WTC11 (cell line): ENCODE data around the gene FEM1B. TPM values are rescaled to one million over a fixed set of nuclear protein-coding genes. Genes with fewer than 3 reads are reported as not detected.

Experiments used
- ATAC-seq: fragments of 200-7000 bp; cut with Tn5 transposase; 2 replicates; pipeline ENCODE4 v1.10.0; 2021; ENCODE audit warnings: mild to moderate bottlenecking, moderate library complexity
- CTCF ChIA-PET: fragments of 300-600 bp; sonication (Branson Sonifier 250); formaldehyde crosslinking; loops from one replicate; lab custom pipeline; 2021; ENCODE audit warnings: antibody characterized with exemption; lab: Charles Lee
- POLR2A ChIA-PET: fragments of 350-600 bp; sonication (Branson Sonifier 250); formaldehyde crosslinking; loops from one replicate; lab custom pipeline; 2021; ENCODE audit warnings: antibody characterized with exemption; lab: Charles Lee
- DNase-seq: peaks from one replicate; pipeline ENCODE4 v3.0.0; 2021; ENCODE audit warnings: low spot score
- H3K27ac Mint-ChIP-seq: 2 replicates; pipeline ENCODE4 v1.8.0; 2021; ENCODE audit warnings: mixed read lengths
- H3K27me3 Mint-ChIP-seq: 2 replicates; pipeline ENCODE4 v1.8.0; 2021; ENCODE audit warnings: low read depth, mild to moderate bottlenecking, moderate library complexity, mixed read lengths
- H3K36me3 Mint-ChIP-seq: 2 replicates; pipeline ENCODE4 v1.8.0; 2021; ENCODE audit warnings: mixed read lengths
- H3K4me1 Mint-ChIP-seq: 2 replicates; pipeline ENCODE4 v1.8.0; 2022; ENCODE audit warnings: mixed read lengths
- H3K4me3 Mint-ChIP-seq: 2 replicates; pipeline ENCODE4 v1.8.0; 2021; ENCODE audit warnings: mild to moderate bottlenecking, moderate library complexity, mixed read lengths
- H3K9me3 Mint-ChIP-seq: 2 replicates; pipeline ENCODE4 v1.8.0; 2021; ENCODE audit warnings: mixed read lengths
- CTCF ChIP-seq: fragments of 200-600 bp; IDR thresholded peaks from 2 replicates; pipeline ENCODE4 v1.8.0; 2022; ENCODE audit warnings: antibody characterized with exemption
- E2F4 ChIP-seq: sonication (generic); formaldehyde crosslinking; IDR thresholded peaks from 2 replicates; pipeline ENCODE4 v1.8.1; 2022; ENCODE audit warnings: low read depth, mild to moderate bottlenecking, moderate library complexity, missing genetic modification reagents, borderline replicate concordance
- E2F5 ChIP-seq: sonication (generic); formaldehyde crosslinking; IDR thresholded peaks from 2 replicates; pipeline ENCODE4 v1.8.1; 2022; ENCODE audit warnings: mild to moderate bottlenecking, moderate library complexity, missing genetic modification reagents
- FOXJ3 ChIP-seq: sonication (generic); formaldehyde crosslinking; IDR thresholded peaks from 2 replicates; pipeline ENCODE4 v1.9.0; 2021; ENCODE audit warnings: missing genetic modification reagents, mild to moderate bottlenecking, borderline replicate concordance
- GRHL2 ChIP-seq: fragments of 250-450 bp; sonication (Bioruptor Pico); IDR thresholded peaks from 2 replicates; pipeline ENCODE4 v1.8.0; 2022; ENCODE audit warnings: mild to moderate bottlenecking, moderate library complexity; ENCODE audit not compliant: insufficient replicate concordance, severe bottlenecking
- MAX ChIP-seq: sonication (generic); formaldehyde crosslinking; IDR thresholded peaks from 2 replicates; pipeline ENCODE4 v1.8.0; 2022; ENCODE audit warnings: mild to moderate bottlenecking, missing genetic modification reagents
- NFE2L1 ChIP-seq: sonication (generic); formaldehyde crosslinking; IDR thresholded peaks from 2 replicates; pipeline ENCODE4 v1.8.1; 2023; ENCODE audit warnings: missing genetic modification reagents
- NR2C2 ChIP-seq: sonication (generic); formaldehyde crosslinking; IDR thresholded peaks from 2 replicates; pipeline ENCODE4 v1.8.0; 2022; ENCODE audit warnings: mild to moderate bottlenecking, missing genetic modification reagents
- NR3C1 ChIP-seq: sonication (generic); formaldehyde crosslinking; conservative IDR thresholded peaks from 2 replicates; pipeline ENCODE4 v1.8.1; 2023; ENCODE audit warnings: low read depth, mild to moderate bottlenecking, missing genetic modification reagents
- TCF7 ChIP-seq: sonication (generic); formaldehyde crosslinking; IDR thresholded peaks from 2 replicates; pipeline ENCODE4 v1.8.0; 2022; ENCODE audit warnings: mild to moderate bottlenecking, low read depth, missing genetic modification reagents, moderate library complexity
- TP53 ChIP-seq: sonication (generic); formaldehyde crosslinking; IDR thresholded peaks from 2 replicates; pipeline ENCODE4 v1.8.1; 2023; ENCODE audit warnings: mild to moderate bottlenecking, missing genetic modification reagents
- USF1 ChIP-seq: sonication (generic); formaldehyde crosslinking; IDR thresholded peaks from 2 replicates; pipeline ENCODE4 v1.8.0; 2022; ENCODE audit warnings: mild to moderate bottlenecking, missing genetic modification reagents
- USF2 ChIP-seq: sonication (generic); formaldehyde crosslinking; IDR thresholded peaks from 2 replicates; pipeline ENCODE4 v1.8.1; 2023; ENCODE audit warnings: mild to moderate bottlenecking, missing genetic modification reagents, moderate library complexity
- ZNF232 ChIP-seq: sonication (generic); formaldehyde crosslinking; IDR thresholded peaks from 2 replicates; pipeline ENCODE4 v1.8.0; 2022; ENCODE audit warnings: mild to moderate bottlenecking, missing genetic modification reagents
- ZNF396 ChIP-seq: fragments of 250-450 bp; sonication (Bioruptor Pico); IDR thresholded peaks from 2 replicates; pipeline ENCODE4 v1.8.0; 2021; ENCODE audit warnings: mild to moderate bottlenecking, moderate library complexity, borderline replicate concordance
- ZNF416 ChIP-seq: fragments of 250-450 bp; sonication (Bioruptor Pico); IDR thresholded peaks from 2 replicates; pipeline ENCODE4 v1.9.0; 2021; ENCODE audit warnings: mild to moderate bottlenecking, inconsistent platforms
- ZNF512 ChIP-seq: sonication (generic); formaldehyde crosslinking; IDR thresholded peaks from 2 replicates; pipeline ENCODE4 v1.8.1; 2022; ENCODE audit warnings: missing genetic modification reagents, borderline replicate concordance
- total RNA-seq: library from RNA; stranded (reverse); gene quantifications from 3 replicates; pipeline ENCODE4 v1.2.3, GENCODE V29; 2021

The FEM1B gene
- total RNA-seq, 1 experiment from 2014 or later = 64.8 TPM

GRCh38 chr15:68315495-68316031 is 38.0 kb downstream of the FEM1B start:
- no peak for TF ChIP-seq ZNF512 (CRISPR knock-in tag)
- no peak for TF ChIP-seq TCF7 (CRISPR knock-in tag)
- no peak for TF ChIP-seq ZNF396
- 0 out of 2 replicates have a peak, but pooled peaks have one; percentile 26 for TF ChIP-seq MAX (CRISPR knock-in tag)
- no peak for TF ChIP-seq ZNF416 (CRISPR knock-in tag)
- TF ChIP-seq TP53 (CRISPR knock-in tag) = no peak
- no peak for TF ChIP-seq NFE2L1 (CRISPR knock-in tag)
- 0 out of 2 replicates have a peak, but pooled peaks have one; percentile 19 for TF ChIP-seq NR3C1 (CRISPR knock-in tag)
- TF ChIP-seq ZNF232 (CRISPR knock-in tag) = no peak
- no peak for TF ChIP-seq CTCF
- no peak for TF ChIP-seq USF2 (CRISPR knock-in tag)
- no peak for TF ChIP-seq E2F5 (CRISPR knock-in tag)
- TF ChIP-seq NR2C2 (CRISPR knock-in tag) = no peak
- no peak for TF ChIP-seq FOXJ3 (CRISPR knock-in tag)
- 0 out of 2 replicates have a peak, but pooled peaks have one; percentile 12 for TF ChIP-seq USF1
- TF ChIP-seq E2F4 (CRISPR knock-in tag) = no peak
- no peak for TF ChIP-seq GRHL2
- Mint-ChIP-seq H3K27me3 (no peaks in the 10 kb centered on the region), H3K9me3 (no peaks in the 10 kb centered on the region), H3K36me3 (no peaks in the 10 kb centered on the region), H3K4me1 (peaks cover 27% of the 10 kb centered on the region), H3K4me3 (peak overlapping the region; percentile 24; the same call in 1 of the 2 replicates), H3K27ac (no peak overlapping the region)
- CTCF ChIA-PET = interaction anchor here (0.6 to 2.9 kb wide), 36 partner anchors 10 to 610 kb away, joined by 3 to 107 read pairs (median 4); no protein-coding TSS in a partner anchor
- POLR2A ChIA-PET = interaction anchor here (0.8 kb wide), 1 partner anchor 38 kb away, joined by 3 read pairs; the partner anchor contains the start of gene FEM1B
- DNase-seq = peak; percentile 62
- peak; percentile 43 for ATAC-seq
